ENCODE data around the gene SSH2.
"Not testable (repeated sequence)": the region's sequence is repeated elsewhere in the genome, so short reads cannot be mapped to it uniquely, and the experiment has no call there.

SSH2 gene

GRCh38 chr17:29667969-29668368 lies 262.1 kb downstream of the SSH2 start:
- no peak for DNase-seq (ENCODE audit: low read depth in 3 of 3)

GRCh38 chr17:29665481-29665810 lies 264.6 kb downstream of the SSH2 start:
- DNase-seq (ENCODE audit: low read depth in 3 of 3), result no peak

GRCh38 chr17:29664743-29665480 lies 265.1 kb downstream of the SSH2 start:
- no peak for DNase-seq (ENCODE audit: low read depth in 3 of 3)

- DNase-seq (ENCODE audit: low read depth in 3 of 3), result no peak
Measured at GRCh38 chr17:29663155-29663554, 266.9 kb downstream of the SSH2 start.

GRCh38 chr17:29661213-29661612 lies 268.8 kb downstream of the SSH2 start:
- no peak for DNase-seq (ENCODE audit: low read depth in 3 of 3)

GRCh38 chr17:29659155-29659554 lies 270.9 kb downstream of the SSH2 start:
- no peak for DNase-seq (ENCODE audit: low read depth in 3 of 3)

GRCh38 chr17:29655323-29655722 lies 274.7 kb downstream of the SSH2 start:
- no peak for DNase-seq (ENCODE audit: low read depth in 3 of 3)

GRCh38 chr17:29653995-29654714 lies 275.9 kb downstream of the SSH2 start:
- no peak for DNase-seq (ENCODE audit: low read depth in 3 of 3)

GRCh38 chr17:29652976-29653375 lies 277.1 kb downstream of the SSH2 start:
- no peak for DNase-seq (ENCODE audit: low read depth in 3 of 3)

GRCh38 chr17:29651913-29652312 lies 278.1 kb downstream of the SSH2 start:
- DNase-seq (ENCODE audit: low read depth in 3 of 3), result not testable (repeated sequence)

GRCh38 chr17:29650396-29650795 lies 279.6 kb downstream of the SSH2 start:
- DNase-seq (ENCODE audit: low read depth in 3 of 3), result no peak

- DNase-seq (ENCODE audit: low read depth in 3 of 3), result no peak
Measured at GRCh38 chr17:29649359-29649758, 280.7 kb downstream of the SSH2 start.

GRCh38 chr17:29648005-29648404 lies 282.0 kb downstream of the SSH2 start:
- DNase-seq (ENCODE audit: low read depth in 3 of 3), result no peak

- DNase-seq (ENCODE audit: low read depth in 3 of 3), result no peak
Measured at GRCh38 chr17:29645515-29646051, 284.4 kb downstream of the SSH2 start.

- DNase-seq (ENCODE audit: low read depth in 3 of 3), result no peak
Measured at GRCh38 chr17:29643817-29644160, 286.2 kb downstream of the SSH2 start.

GRCh38 chr17:29642171-29642611 lies 287.8 kb downstream of the SSH2 start:
- DNase-seq (ENCODE audit: low read depth in 3 of 3), result no peak

- no peak for DNase-seq (ENCODE audit: low read depth in 3 of 3)
Measured at GRCh38 chr17:29640981-29641642, 288.9 kb downstream of the SSH2 start.

- no peak for DNase-seq (ENCODE audit: low read depth in 3 of 3)
Measured at GRCh38 chr17:29640413-29640812, 289.6 kb downstream of the SSH2 start.

GRCh38 chr17:29633886-29634285 lies 296.1 kb downstream of the SSH2 start:
- DNase-seq (ENCODE audit: low read depth in 3 of 3), result no peak

- DNase-seq (ENCODE audit: low read depth in 3 of 3), result no peak
Measured at GRCh38 chr17:29630630-29631193, 299.3 kb downstream of the SSH2 start.

GRCh38 chr17:29629839-29630238 lies 300.2 kb downstream of the SSH2 start:
- DNase-seq (ENCODE audit: low read depth in 3 of 3), result no peak

GRCh38 chr17:29628644-29629043 lies 301.4 kb downstream of the SSH2 start:
- DNase-seq (ENCODE audit: low read depth in 3 of 3), result no peak

Data from stimulated activated CD4-positive, alpha-beta T cell treated with anti-CD3 and anti-CD28 coated beads, TNF-alpha, amount 100 ng/mL, for 4 hours (primary cell).